HG02763 (cell line): ENCODE data around the gene SPHK2.
"Not testable (repeated sequence)": the region's sequence is repeated elsewhere in the genome, so short reads cannot be mapped to it uniquely, and the experiment has no call there.

Experiments
- ATAC-seq: cut with Tn5 transposase; IDR thresholded peaks from one replicate; pipeline ENCODE4 v1.9.1; 2021; ENCODE audit warnings: mild to moderate bottlenecking, moderate library complexity; ENCODE audit not compliant: unreplicated experiment

Gene SPHK2, protein sequence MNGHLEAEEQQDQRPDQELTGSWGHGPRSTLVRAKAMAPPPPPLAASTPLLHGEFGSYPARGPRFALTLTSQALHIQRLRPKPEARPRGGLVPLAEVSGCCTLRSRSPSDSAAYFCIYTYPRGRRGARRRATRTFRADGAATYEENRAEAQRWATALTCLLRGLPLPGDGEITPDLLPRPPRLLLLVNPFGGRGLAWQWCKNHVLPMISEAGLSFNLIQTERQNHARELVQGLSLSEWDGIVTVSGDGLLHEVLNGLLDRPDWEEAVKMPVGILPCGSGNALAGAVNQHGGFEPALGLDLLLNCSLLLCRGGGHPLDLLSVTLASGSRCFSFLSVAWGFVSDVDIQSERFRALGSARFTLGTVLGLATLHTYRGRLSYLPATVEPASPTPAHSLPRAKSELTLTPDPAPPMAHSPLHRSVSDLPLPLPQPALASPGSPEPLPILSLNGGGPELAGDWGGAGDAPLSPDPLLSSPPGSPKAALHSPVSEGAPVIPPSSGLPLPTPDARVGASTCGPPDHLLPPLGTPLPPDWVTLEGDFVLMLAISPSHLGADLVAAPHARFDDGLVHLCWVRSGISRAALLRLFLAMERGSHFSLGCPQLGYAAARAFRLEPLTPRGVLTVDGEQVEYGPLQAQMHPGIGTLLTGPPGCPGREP

DNA sequence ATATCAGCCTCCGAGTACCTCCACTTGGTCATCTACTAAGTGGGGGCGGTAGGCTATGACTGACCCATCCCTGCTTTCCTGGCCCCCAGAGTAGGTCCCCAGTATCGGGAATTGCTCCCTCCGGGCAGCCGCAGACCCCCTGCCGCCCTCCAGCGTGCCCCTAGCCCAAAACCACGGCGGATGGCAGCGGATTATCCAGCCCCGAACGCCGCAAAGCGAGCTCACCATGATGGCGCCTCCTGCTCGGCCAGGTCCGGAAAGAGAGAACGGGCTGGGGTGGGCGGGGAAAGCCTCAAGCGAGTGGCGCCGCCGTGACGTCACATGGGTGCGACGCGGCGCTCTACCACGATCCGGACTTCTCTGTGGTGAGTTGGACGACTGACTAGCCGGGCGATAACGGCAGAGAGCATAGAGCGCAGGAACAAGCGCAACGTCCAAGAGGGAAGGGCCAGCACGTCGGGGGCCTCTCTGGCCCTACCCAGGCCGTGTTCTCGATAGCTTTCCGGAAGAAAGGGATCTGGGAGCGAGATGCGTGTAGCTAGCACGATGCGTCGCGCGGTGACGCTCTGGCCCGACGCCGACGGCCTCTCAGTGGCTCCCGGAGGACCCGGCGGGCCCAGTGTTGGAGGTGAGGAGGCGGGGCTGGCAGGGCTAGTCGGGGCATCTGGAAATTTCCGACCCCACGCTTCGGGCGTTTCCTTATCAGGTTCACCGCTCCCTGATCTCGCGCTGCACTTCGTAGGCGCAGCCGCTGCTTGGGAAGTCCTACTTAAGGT lies at the start of gene SPHK2, which contains the start of gene RPL18:
SPHK2 (plus strand) TSS at position 591 of the 776 bp plus-strand sequence. CDS start 1,009 bp downstream, outside the sequence.
RPL18 (minus strand) TSS at position 263 of the 776 bp plus-strand sequence; CDS start at position 228, 35 bp downstream.
- peak; percentile 84 for ATAC-seq

DNA sequence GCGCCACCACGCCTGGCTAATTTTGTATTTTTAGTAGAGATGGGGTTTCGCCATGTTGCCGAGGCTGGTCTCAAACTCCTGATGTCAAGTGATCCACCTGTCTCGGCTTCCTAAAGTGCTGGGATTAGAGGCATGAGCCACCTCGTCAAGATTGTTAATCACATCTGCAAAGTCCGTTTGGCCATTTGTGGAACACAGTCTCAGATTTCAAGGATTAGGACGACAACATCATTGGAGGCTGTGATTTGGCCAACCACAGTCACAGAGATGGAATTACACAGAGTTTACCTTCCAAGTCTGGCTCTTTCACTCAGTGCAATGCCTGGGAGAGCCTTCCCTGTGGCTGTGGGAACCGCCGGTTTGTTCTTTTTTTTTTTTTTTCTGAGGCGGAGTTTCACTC lies 49.5 kb upstream of the SPHK2 start:
- ATAC-seq, result no peak

- ATAC-seq, result no peak
Measured at GRCh38 chr19:48571378-48572162, 47.7 kb upstream of the SPHK2 start.

DNA sequence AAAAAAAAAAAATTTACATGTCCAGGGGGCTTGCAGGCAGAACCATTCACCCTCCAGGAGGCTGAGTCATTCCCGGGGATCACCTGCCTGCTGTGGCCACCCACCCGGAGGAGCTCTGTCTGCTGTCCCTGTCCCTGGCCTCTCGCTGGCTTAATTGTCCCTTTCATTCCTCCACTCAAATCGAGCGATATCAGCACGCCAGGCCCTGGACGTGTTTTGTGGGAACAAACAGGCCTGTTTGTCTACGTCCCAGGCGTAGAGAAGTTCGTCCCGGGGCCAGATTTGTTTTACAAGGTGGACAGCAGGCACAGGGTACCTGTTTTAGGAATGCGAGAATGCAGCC lies 46.2 kb upstream of the SPHK2 start:
- ATAC-seq, result no peak

DNA sequence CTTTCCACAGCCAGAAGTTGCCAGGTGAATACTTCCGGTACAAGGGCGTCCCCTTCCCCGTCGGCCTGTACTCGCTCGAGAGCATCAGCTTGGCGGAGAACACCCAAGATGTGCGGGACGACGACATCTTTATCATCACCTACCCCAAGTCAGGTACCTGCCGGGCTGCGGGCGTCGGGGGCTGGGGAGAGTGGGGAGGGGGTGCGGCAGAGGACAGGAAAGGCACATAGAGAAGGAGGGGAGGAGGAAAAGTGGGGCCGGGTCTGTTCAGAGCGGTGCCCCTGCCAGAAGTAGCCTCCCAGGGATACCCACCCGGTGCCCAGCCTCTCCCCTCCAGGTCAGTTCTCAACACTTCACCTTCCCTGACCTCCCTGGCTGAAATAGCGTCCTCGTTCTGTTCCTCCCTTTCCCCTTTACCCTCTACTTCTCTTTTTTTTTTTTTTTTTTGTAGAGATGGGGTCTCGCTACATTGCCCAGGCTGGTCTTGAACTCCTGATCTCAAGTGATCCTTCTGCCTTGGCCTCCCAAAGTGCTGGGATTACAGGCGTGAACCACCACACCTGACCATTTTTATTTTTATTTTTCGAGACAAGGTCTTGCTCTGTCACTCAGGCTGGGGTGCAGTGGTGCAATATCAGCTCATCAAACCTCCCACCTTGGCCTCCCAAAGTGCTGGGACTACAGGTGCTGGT lies 43.2 kb upstream of the SPHK2 start:
- no peak for ATAC-seq

DNA sequence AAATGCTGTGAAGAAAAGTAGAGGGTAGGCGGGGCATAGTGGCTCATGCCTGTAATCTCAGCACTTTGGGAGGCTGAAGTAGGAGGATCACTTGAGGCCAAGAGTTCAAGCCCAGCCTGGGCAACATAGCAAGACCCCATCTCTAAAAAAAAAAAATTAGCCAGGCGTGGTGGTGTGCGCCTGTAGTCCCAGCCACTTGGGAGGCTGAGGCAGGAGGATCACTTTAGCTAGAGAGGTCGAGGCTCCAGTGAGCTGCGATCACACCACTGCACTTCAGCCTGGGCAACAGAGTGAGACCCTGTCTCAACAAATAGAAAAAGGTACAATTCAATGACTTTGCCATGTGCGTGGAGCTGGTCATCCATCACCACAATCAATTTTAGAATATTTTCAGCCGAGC lies 41.4 kb upstream of the SPHK2 start:
- ATAC-seq, result not testable (repeated sequence)

DNA sequence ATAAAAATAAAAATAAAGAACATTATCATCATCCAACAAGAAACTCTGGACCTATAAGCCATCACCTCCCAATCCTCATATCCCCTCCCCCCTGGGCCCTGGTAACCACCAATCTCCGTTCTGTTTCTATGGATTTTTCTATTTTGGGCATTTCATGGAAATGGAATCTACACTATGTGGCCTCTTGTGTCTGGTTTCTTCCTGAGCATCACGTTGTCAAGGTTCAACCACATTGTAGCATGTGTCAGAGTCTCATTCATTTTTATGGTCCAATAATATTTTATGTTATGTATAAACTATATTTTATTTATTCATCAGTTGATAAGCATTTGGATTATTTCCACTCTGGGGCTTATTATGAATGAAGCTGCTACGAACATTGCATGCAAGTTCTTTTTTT lies 40.4 kb upstream of the SPHK2 start:
- no peak for ATAC-seq

- no peak for ATAC-seq
Measured at GRCh38 chr19:48582168-48582567, 37.1 kb upstream of the SPHK2 start.

GRCh38 chr19:48587387-48587786 lies 31.9 kb upstream of the SPHK2 start:
- ATAC-seq, result no peak

DNA sequence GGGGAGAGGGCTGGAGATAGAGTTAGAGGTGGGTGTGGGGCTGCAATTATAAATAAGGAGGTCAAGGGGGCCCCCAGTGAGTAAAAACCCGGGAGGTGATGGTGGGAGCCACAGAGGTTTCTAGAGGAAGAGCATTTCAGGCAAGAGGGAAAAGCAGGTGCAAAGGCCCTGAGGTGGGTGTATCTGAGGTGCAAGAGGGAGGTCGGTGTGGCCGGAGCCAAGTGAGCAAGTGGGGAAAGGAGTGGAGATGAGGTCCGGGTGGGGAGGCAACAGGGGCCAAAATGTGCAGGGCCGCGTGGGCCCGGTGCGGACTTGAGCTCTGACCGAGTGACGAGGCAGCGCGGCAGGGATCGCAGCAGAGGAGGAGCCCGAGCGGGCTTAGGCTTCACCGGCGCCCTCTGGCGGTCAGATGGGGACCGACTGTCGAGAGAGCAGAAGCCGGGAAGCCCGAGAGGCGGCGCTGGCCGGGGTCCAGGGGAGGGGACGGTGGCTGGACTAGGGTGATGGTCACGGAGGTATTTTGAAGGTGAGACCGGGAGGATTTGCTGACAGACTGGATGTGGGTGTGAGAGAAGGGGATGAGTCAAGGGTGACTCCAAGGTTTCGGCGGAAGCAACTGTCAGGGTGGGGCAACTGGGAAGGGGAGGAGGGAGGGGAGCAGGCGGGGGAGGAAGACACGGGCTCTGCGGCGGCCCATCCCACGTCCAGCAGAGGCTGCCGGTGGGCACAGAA lies 30.5 kb upstream of the SPHK2 start:
- ATAC-seq, result no peak

DNA sequence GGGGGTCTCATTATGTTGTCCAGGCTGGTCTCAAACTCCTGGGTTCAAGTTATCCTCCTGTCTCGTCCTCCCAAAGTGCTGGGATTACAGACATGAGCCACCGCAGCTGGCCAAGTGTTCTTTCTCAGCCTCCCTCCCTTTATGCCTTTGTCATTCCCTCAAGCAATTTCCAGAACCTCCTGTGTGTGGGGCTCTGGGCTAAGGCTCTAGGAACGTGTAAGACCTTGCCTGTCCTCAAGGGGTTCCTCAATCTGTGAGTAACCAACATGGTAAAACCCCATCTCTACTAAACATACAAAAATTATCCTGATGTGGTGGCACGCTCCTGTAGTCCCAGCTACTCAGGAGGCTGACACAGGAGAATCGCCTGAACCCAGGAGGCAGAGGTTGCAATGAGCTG lies 28.3 kb upstream of the SPHK2 start:
- no peak for ATAC-seq

DNA sequence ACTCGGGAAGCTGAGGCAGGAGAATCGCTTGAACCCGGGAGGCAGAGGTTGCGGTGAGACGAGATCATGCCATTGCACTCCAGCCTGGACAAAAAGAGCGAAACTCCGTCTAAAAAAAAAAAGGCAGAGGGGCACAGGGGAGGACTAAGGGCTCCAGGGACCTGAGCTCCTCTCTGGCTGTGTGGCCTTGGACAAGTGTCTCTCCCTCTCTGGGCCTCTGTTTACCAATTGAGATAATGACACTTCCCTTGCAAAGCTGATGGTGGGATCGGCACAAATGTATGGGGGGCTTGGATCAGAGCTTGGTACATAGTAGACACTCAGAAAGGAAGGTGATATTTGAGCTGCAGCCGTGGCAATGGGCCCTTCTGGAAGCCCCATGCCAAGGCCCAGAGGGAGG lies 24.1 kb upstream of the SPHK2 start:
- ATAC-seq, result no peak

DNA sequence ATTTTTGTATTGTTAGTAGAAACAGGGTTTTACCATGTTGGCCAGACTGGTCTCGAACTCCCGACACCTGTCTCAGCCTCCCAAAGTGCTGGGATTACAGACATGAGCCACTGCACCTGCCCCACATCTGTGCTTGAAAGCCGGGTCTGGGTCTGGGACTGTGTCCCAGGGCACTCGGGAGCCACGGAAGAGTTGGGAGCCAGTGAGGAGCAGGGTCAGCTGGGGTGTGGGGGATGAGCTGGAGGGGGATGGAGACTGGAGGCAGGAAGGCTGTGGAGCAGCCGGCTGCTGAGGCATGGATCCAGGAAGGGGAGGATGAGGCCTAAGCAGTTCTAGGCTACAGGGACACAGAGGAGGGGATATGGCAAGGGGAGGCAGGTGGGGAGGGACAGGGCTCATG lies 23.5 kb upstream of the SPHK2 start:
- ATAC-seq, result no peak

DNA sequence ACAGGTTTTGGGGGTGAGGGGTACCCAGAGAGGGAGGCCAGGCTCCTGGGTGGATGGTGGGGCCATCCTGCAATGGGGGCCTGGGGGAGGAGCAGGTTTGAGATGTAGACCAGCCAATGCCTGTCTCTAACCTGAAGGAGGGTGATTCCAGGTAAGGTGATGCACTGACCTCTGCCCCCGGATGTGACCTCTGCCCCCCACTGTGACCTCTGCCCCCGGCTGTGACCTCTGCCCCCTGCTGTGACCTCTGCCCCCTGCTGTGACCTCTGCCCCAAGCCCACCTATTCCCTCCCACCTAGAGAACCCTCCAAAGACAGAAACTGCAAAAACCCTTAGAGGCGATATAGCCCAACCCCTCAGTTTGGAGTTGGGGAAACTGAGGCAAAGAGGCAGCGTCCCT lies 23.1 kb upstream of the SPHK2 start:
- ATAC-seq, result no peak

DNA sequence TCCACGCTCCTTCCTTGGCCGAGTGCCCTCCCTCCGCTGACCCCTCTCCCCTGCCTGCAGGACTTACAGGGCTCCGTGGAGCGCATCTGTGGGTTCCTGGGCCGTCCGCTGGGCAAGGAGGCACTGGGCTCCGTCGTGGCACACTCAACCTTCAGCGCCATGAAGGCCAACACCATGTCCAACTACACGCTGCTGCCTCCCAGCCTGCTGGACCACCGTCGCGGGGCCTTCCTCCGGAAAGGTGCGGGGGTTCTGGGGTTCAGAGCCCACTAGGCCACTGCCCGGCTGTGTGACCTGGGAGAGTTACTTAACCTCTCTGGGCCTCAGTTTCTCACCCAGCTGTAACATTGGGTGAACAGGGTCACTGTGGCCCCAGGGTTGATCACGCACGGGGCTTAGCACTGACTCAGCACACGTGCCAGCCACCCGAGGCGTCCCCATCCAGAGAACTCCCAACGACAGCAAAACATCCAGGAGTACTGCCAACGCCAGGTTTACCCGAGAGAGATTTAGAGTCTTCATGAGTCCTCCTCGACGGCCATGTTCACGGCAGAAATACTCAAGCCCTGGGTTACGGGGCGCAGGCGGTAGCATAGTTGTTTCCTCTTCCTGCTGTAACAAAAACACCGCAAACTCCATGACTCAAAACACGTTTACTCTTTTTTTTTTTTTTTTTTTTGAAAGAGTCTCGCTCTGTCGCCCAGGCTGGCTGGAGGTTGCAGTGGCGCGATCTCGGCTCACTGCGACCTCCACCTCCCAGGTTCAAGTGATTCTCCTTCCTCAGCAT lies 22.4 kb upstream of the SPHK2 start:
- ATAC-seq, result no peak

GRCh38 chr19:48598996-48599700 lies 20.2 kb upstream of the SPHK2 start:
- no peak for ATAC-seq

- ATAC-seq, result no peak
Measured at GRCh38 chr19:48600679-48601417, 18.5 kb upstream of the SPHK2 start.

DNA sequence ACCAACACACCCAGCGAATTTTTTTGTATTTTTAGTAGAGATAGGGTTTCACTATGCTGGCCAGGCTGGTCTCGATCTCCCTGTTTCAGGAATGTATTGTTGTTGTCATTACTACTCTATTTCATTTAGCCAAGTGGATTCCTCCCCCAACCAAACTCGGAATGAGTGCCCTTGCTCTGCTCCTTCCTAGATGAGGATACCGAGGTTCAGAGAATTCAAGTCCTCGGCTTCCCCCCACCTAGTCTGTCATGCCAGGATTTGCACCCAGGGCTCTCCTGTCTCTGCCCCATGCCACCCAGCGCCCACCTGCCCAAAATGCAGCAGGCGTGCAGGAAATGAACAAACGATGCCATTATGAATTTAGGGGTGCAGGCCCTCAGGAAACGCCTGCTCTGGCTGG lies 16.3 kb upstream of the SPHK2 start:
- no peak for ATAC-seq
